Ishikawa (cell line): ENCODE measurements around the gene KATNB1.
A peak's percentile ranks its signal among the peaks of the same experiment; 100 is the strongest.

Experiments used
- CEBPB ChIP-seq: IDR thresholded peaks from 2 replicates; pipeline ENCODE4 v1.6.1; 2012
- CREB1 ChIP-seq: IDR thresholded peaks from 2 replicates; pipeline ENCODE4 v1.6.1; 2012; ENCODE audit warnings: low read depth
- EGR1 ChIP-seq: IDR thresholded peaks from 2 replicates; pipeline ENCODE4 v1.6.1; 2012
- EP300 ChIP-seq: IDR thresholded peaks from 2 replicates; pipeline ENCODE4 v1.6.1; 2012; ENCODE audit warnings: borderline replicate concordance
- FOXM1 ChIP-seq: IDR thresholded peaks from 2 replicates; pipeline ENCODE4 v1.6.1; 2012; ENCODE audit warnings: low read depth, borderline replicate concordance
- MAX ChIP-seq: IDR thresholded peaks from 2 replicates; pipeline ENCODE4 v1.6.1; 2012
- NFIC ChIP-seq: IDR thresholded peaks from 2 replicates; pipeline ENCODE4 v1.6.1; 2012
- RAD21 ChIP-seq: IDR thresholded peaks from 2 replicates; pipeline ENCODE4 v1.6.1; 2012; ENCODE audit warnings: low read depth
- TAF1 ChIP-seq: IDR thresholded peaks from 2 replicates; pipeline ENCODE4 v1.6.1; 2012; ENCODE audit warnings: low read depth, mild to moderate bottlenecking
- TCF12 ChIP-seq: IDR thresholded peaks from 2 replicates; pipeline ENCODE4 v1.6.1; 2012; ENCODE audit warnings: low read depth
- TEAD4 ChIP-seq: IDR thresholded peaks from 2 replicates; pipeline ENCODE4 v1.6.1; 2012
- YY1 ChIP-seq: IDR thresholded peaks from 2 replicates; pipeline ENCODE4 v1.6.1; 2012; ENCODE audit warnings: low read depth
- ZBTB7A ChIP-seq: IDR thresholded peaks from 2 replicates; pipeline ENCODE4 v1.6.1; 2012; ENCODE audit warnings: low read depth
- TF ChIP-seq, protein P1 (sequence below): IDR thresholded peaks from 2 replicates; pipeline ENCODE4 v1.6.1; 2012
- TF ChIP-seq, protein P2 (sequence below): IDR thresholded peaks from 2 replicates; pipeline ENCODE4 v1.6.1; 2012; ENCODE audit warnings: low read depth, mild to moderate bottlenecking

The KATNB1 gene

GRCh38 chr16:57754354-57755060, 18.9 kb downstream of the KATNB1 start:
- TF ChIP-seq TCF12 (no peak), RAD21 (no peak), CEBPB (no peak), MAX (no peak), NFIC (no peak)

GRCh38 chr16:57755061-57755684, 19.6 kb downstream of the KATNB1 start:
- TF ChIP-seq EP300 (no peak), TCF12 (no peak), ZBTB7A (no peak), TEAD4 (no peak), CEBPB (no peak), CREB1 (no peak), EGR1 (no peak), YY1 (no peak), NFIC (no peak), MAX (no peak), FOXM1 (no peak), RAD21 (no peak), TAF1 (no peak)
- TF ChIP-seq, protein P1, sequence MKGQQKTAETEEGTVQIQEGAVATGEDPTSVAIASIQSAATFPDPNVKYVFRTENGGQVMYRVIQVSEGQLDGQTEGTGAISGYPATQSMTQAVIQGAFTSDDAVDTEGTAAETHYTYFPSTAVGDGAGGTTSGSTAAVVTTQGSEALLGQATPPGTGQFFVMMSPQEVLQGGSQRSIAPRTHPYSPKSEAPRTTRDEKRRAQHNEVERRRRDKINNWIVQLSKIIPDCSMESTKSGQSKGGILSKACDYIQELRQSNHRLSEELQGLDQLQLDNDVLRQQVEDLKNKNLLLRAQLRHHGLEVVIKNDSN, result no peak
- TF ChIP-seq, protein P2, sequence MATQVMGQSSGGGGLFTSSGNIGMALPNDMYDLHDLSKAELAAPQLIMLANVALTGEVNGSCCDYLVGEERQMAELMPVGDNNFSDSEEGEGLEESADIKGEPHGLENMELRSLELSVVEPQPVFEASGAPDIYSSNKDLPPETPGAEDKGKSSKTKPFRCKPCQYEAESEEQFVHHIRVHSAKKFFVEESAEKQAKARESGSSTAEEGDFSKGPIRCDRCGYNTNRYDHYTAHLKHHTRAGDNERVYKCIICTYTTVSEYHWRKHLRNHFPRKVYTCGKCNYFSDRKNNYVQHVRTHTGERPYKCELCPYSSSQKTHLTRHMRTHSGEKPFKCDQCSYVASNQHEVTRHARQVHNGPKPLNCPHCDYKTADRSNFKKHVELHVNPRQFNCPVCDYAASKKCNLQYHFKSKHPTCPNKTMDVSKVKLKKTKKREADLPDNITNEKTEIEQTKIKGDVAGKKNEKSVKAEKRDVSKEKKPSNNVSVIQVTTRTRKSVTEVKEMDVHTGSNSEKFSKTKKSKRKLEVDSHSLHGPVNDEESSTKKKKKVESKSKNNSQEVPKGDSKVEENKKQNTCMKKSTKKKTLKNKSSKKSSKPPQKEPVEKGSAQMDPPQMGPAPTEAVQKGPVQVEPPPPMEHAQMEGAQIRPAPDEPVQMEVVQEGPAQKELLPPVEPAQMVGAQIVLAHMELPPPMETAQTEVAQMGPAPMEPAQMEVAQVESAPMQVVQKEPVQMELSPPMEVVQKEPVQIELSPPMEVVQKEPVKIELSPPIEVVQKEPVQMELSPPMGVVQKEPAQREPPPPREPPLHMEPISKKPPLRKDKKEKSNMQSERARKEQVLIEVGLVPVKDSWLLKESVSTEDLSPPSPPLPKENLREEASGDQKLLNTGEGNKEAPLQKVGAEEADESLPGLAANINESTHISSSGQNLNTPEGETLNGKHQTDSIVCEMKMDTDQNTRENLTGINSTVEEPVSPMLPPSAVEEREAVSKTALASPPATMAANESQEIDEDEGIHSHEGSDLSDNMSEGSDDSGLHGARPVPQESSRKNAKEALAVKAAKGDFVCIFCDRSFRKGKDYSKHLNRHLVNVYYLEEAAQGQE, result no peak

DNA sequence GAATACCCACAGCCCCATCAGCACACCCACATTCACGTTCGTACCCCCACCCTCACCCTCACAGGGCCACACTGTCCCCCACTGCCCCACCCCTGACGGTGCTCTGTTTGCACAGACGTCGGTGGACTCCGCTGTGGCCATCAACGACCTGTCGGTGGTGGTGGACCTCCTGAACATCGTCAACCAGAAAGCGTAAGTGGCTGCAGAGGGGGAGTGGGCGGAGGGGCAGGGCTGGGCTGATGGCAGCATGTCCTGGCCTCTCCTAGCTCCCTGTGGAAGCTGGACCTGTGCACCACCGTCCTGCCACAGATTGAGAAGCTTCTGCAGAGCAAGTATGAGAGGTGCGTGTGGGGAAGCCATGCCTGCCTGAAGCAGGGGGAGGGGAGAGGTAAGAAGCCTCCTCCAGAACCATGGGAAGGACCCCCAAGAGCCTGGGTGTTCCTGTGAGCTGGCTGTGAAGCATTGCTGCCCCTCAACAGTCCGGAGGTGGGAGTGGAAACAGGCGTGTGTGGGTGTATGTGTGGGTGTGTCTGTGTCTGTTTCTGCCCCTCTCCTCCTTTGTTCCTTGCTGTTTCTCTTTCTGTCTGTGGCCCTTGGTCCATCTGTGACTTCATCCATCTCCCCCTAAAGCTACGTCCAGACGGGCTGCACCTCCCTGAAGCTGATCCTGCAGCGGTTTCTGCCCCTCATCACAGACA, 20.3 kb downstream of the KATNB1 start:
- TF ChIP-seq YY1 (no peak), NFIC (no peak), CREB1 (no peak), ZBTB7A (no peak), RAD21 (no peak), TEAD4 (no peak), TCF12 (no peak), TAF1 (no peak), EGR1 (no peak), FOXM1 (no peak), EP300 (no peak), CEBPB (no peak), MAX (no peak)
- TF ChIP-seq, protein P1, result no peak
- TF ChIP-seq, protein P2, result no peak

DNA sequence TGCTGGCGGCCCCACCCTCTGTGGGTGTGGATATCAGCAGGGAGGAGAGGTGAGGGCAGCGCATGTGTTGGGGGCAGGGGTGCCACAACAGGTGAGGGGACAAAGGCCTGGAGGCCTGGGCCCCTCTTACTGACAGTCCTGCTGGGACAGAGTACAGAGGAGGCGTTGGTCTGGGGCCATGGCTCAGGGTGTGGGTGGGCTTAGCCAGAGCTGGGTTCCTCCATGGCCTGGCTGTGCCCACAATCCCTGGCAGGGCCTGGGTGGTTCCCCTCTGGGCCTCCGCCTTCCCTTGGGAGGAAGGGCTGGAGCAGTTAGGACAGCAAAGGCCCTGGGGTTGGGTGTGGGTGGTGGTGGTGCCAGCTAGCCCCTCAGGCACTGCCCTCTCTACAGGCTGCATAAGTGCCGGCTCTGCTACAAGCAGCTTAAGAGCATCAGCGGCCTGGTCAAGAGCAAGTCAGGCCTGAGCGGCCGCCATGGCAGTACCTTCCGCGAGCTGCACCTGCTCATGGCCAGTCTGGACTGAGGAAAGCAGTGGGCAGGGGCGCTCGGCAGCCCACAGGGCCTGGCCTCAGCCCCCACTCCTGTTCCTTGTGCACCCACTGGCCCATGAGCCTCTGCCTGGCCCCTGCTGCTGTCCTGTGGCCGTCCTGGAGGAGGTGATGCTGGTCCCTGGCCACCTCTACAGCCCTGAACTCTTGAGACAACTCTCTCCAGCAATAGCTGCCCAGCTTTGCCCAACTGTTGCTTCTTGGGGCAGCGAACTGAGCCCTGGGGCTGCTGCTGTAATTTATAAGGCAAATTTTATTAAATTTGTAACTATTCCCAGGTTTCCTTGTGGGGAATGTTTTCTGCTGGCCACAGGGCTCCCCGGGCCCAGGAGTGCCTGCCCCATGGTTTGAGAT, 21.1 kb downstream of the KATNB1 start:
- no peak for TF ChIP-seq TEAD4

- TF ChIP-seq RAD21 (peak; percentile 92), CREB1 (no peak), ZBTB7A (no peak), MAX (0 out of 2 replicates have a peak, but pooled peaks have one; percentile 18), CEBPB (no peak), TEAD4 (no peak), EGR1 (peak; percentile 33; the same call in 1 of the 2 replicates), YY1 (no peak; the same call in 1 of the 2 replicates), NFIC (no peak), EP300 (no peak), TCF12 (no peak)
- TF ChIP-seq, protein P1, result no peak
Observed at GRCh38 chr16:57757326-57757786, 21.8 kb downstream of the KATNB1 start.
